PFSK-1 (cell line): ENCODE measurements around the gene ZBTB6.
A peak's percentile ranks its signal among the peaks of the same experiment; 100 is the strongest.

Experiments
- FOXP2 ChIP-seq: optimal IDR thresholded peaks from 2 replicates; pipeline ENCODE3; 2011; ENCODE audit warnings: borderline replicate concordance, control low read depth, inconsistent platforms; ENCODE audit not compliant: insufficient read depth; ENCODE audit errors: extremely low read length, extremely low read depth
- POLR2AphosphoS5 ChIP-seq: IDR thresholded peaks from 2 replicates; pipeline ENCODE4 v1.6.1; 2012; ENCODE audit warnings: low read depth, mild to moderate bottlenecking, control low read depth, low read length, moderate library complexity
- REST ChIP-seq, 2 experiments: IDR thresholded peaks; 2 replicates each; pipeline versions ENCODE4 v1.6.1 to v1.8.0; 2011 to 2012; ENCODE audit warnings: low read depth in 2 of 2, low read length in 2 of 2, control low read depth in 1 of 2, inconsistent platforms in 1 of 2, mild to moderate bottlenecking in 1 of 2, moderate library complexity in 1 of 2; ENCODE audit not compliant: insufficient read depth in 1 of 2
- SIN3A ChIP-seq: IDR thresholded peaks from 2 replicates; pipeline ENCODE4 v1.6.1; 2012; ENCODE audit warnings: mild to moderate bottlenecking, low read length, moderate library complexity, borderline replicate concordance; ENCODE audit not compliant: insufficient read depth
- TAF1 ChIP-seq: IDR thresholded peaks from 2 replicates; pipeline ENCODE4 v1.6.1; 2012; ENCODE audit warnings: low read length, control low read depth, borderline replicate concordance; ENCODE audit not compliant: insufficient read depth

ZBTB6 gene

GRCh38 chr9:122941582-122942234 lies 28.6 kb upstream of the ZBTB6 start:
- TF ChIP-seq TAF1 (no peak), SIN3A (no peak), REST (IDR thresholded peaks at IDR 0.05; ENCODE audit: insufficient read depth in 1 of 2, low read depth in 2 of 2, low read length in 2 of 2) (peak; percentile 53 to 85; a peak in 3 of 4 replicates)

- TF ChIP-seq TAF1 (peak; percentile 6; the same call in 1 of the 2 replicates), SIN3A (peak; percentile 10; the same call in 1 of the 2 replicates), FOXP2 (peak; percentile 63), POLR2AphosphoS5 (peak; percentile 88), REST (IDR thresholded peaks at IDR 0.05; ENCODE audit: insufficient read depth in 1 of 2, low read depth in 2 of 2, low read length in 2 of 2) (peak; percentile 30 to 40; a peak in 1 of 4 replicates)
These were observed 27.8 kb upstream of the ZBTB6 start, which contains the start of gene RABGAP1 for GRCh38 chr9:122940749-122941581. TSS of gene RABGAP1 (plus strand) at chr9:122941020. CDS start at chr9:122957060, 16,040 bp downstream.

DNA sequence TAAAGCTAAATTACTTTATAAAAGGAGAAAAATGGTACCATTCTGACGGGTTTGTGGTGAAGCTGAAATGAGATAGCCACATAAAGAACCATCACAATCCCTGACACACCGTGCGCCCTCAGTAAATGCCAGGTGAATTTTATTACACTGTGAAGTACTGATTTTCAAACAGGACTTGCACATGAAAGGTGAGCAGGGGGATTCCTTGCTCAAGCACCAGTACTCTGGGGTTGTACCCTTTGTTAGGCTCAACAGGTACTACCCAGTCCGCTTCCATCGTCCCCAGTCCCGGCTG lies 27.3 kb upstream of the ZBTB6 start:
- TF ChIP-seq FOXP2 (no peak), SIN3A (no peak), POLR2AphosphoS5 (no peak), REST (IDR thresholded peaks at IDR 0.05; ENCODE audit: insufficient read depth in 1 of 2, low read depth in 2 of 2, low read length in 2 of 2) (no peak), TAF1 (no peak)

DNA sequence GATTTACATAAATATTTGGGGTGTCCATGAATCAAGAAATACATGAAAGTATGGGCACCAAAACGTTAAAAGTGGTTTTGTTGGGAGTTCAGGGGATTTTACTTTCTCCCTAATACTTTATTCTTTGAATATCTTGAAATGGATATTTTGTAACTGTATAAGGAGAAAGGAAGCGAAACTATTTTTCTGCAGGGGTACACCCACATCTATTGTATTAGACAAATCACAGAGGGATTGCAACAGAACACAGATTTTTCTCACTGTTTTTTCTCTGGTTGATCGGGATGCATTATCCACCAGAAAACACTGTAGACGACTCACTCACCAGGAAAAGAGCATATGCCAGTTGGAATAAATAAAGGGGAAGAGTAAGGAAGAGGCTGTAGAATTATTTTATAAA lies 26.5 kb upstream of the ZBTB6 start:
- TF ChIP-seq REST (IDR thresholded peaks at IDR 0.05; ENCODE audit: insufficient read depth in 1 of 2, low read depth in 2 of 2, low read length in 2 of 2) (no peak), FOXP2 (no peak), SIN3A (no peak), TAF1 (no peak), POLR2AphosphoS5 (no peak)
